OCI-LY1 (cell line): Measurements from ENCODE around the gene CISD1.

Experiments used
- H2AFZ ChIP-seq: fragments of 200-600 bp; sonication (generic), shearing (Covaris generic); 2 replicates; pipeline ENCODE4 v1.6.0; 2014; ENCODE audit warnings: antibody characterized with exemption, mild to moderate bottlenecking, low read length
- H3F3A ChIP-seq: fragments of 200-600 bp; sonication (generic), shearing (Covaris generic); 2 replicates; pipeline ENCODE4 v1.6.0; 2014; ENCODE audit warnings: mild to moderate bottlenecking, antibody characterized with exemption, low read length, moderate library complexity; ENCODE audit not compliant: insufficient read depth
- H3K27ac ChIP-seq: fragments of 200-600 bp; sonication (generic); 2 replicates; pipeline ENCODE4 v1.5.1; 2014; ENCODE audit warnings: low read length, mixed run types, mild to moderate bottlenecking, low read depth; ENCODE audit not compliant: poor library complexity, severe bottlenecking
- H3K27me3 ChIP-seq: fragments of 200-600 bp; sonication (generic); 2 replicates; pipeline ENCODE4 v1.6.0; 2014; ENCODE audit warnings: antibody characterized with exemption, mild to moderate bottlenecking, low read length, moderate library complexity; ENCODE audit not compliant: insufficient read depth
- H3K36me3 ChIP-seq: fragments of 200-600 bp; sonication (generic); 2 replicates; pipeline ENCODE4 v1.6.1; 2014; ENCODE audit warnings: mild to moderate bottlenecking, antibody characterized with exemption, low read length, moderate library complexity, mixed read lengths; ENCODE audit not compliant: insufficient read depth
- H3K4me1 ChIP-seq: fragments of 200-600 bp; sonication (generic); 2 replicates; pipeline ENCODE4 v1.5.1; 2014; ENCODE audit warnings: mild to moderate bottlenecking, low read length, moderate library complexity; ENCODE audit not compliant: insufficient read depth, severe bottlenecking
- H3K4me2 ChIP-seq: fragments of 200-600 bp; sonication (generic), shearing (Covaris generic); 2 replicates; pipeline ENCODE4 v1.6.1; 2014; ENCODE audit warnings: low read length
- H3K4me3 ChIP-seq: fragments of 200-600 bp; sonication (generic); 2 replicates; pipeline ENCODE4 v1.5.1; 2014; ENCODE audit warnings: low read length, low read depth, mild to moderate bottlenecking, mixed read lengths; ENCODE audit not compliant: poor library complexity, severe bottlenecking
- H3K79me2 ChIP-seq: fragments of 200-600 bp; shearing (Covaris generic); 2 replicates; pipeline ENCODE4 v1.6.1; 2016; ENCODE audit warnings: mixed run types, low read length, mixed read lengths; ENCODE audit not compliant: insufficient read depth
- H3K9ac ChIP-seq: fragments of 200-600 bp; sonication (generic), shearing (Covaris generic); 2 replicates; pipeline ENCODE4 v1.6.1; 2014; ENCODE audit warnings: mild to moderate bottlenecking, low read length, mixed read lengths
- H3K9me2 ChIP-seq: fragments of 200-600 bp; sonication (generic), shearing (Covaris generic); 2 replicates; pipeline ENCODE4 v1.6.1; 2014; ENCODE audit warnings: low read depth, mild to moderate bottlenecking, low read length, mixed read lengths
- H3K9me3 ChIP-seq: fragments of 200-600 bp; shearing (Covaris generic); 2 replicates; pipeline ENCODE4 v1.6.1; 2014; ENCODE audit warnings: low read length, mixed read lengths
- H4K20me1 ChIP-seq: fragments of 200-600 bp; sonication (generic), shearing (Covaris generic); 2 replicates; pipeline ENCODE4 v1.6.0; 2016; ENCODE audit warnings: mild to moderate bottlenecking, low read length; ENCODE audit not compliant: insufficient read depth
- CTCF ChIP-seq: fragments of 200-600 bp; sonication (generic), shearing (Covaris generic); IDR thresholded peaks from 2 replicates; pipeline ENCODE4 v1.5.1; 2017; ENCODE audit warnings: mild to moderate bottlenecking, antibody characterized with exemption, low read length, moderate library complexity, mixed read lengths
- EZH2 ChIP-seq: fragments of 200-600 bp; sonication (generic), shearing (Covaris generic); IDR thresholded peaks from 2 replicates; pipeline ENCODE4 v1.8.0; 2017; ENCODE audit warnings: borderline replicate concordance, mixed run types, mild to moderate bottlenecking, antibody characterized with exemption, low read length, moderate library complexity, mixed read lengths

Gene CISD1

GRCh38 chr10:58268946-58269781 is at the start of gene CISD1:
Gene CISD1, plus strand, starts transcription at chr10:58269162. Its CDS starts 112 bp downstream, at chr10:58269274.
- peak within 1 kb of the TSS; percentile 89 for H3K4me3 ChIP-seq
- peak within 1 kb of the TSS; percentile 87 for H3K9ac ChIP-seq
- no peaks in the 10 kb centered on the region for H3K9me2 ChIP-seq
- H3K79me2 ChIP-seq, result peaks cover 72% of the 10 kb centered on the region
- peak within 1 kb of the TSS; percentile 84 for H3K27ac ChIP-seq
- H3K4me1 ChIP-seq, result peaks cover 33% of the 10 kb centered on the region
- TF ChIP-seq EZH2, result no peak
- TF ChIP-seq CTCF, result no peak
- H4K20me1 ChIP-seq, result no peaks in the 10 kb centered on the region; the same call in 1 of the 2 replicates
- peaks cover 4% of the 10 kb centered on the region; the same call in 1 of the 2 replicates for H3K36me3 ChIP-seq
- H3K9me3 ChIP-seq, result no peaks in the 10 kb centered on the region
- H2AFZ ChIP-seq, result peak within 1 kb of the TSS; percentile 52
- H3K27me3 ChIP-seq, result no peaks in the 10 kb centered on the region
- peak within 1 kb of the TSS; percentile 93 for H3K4me2 ChIP-seq
- no peaks in the 10 kb centered on the region; the same call in 1 of the 2 replicates for H3F3A ChIP-seq

GRCh38 chr10:58219875-58220274 is 49.1 kb upstream of the CISD1 start:
- Histone ChIP-seq H3K79me2 (no peaks in the 10 kb centered on the region), H3K4me3 (no peak overlapping the region), H3F3A (no peaks in the 10 kb centered on the region), H3K4me1 (no peaks in the 10 kb centered on the region), H3K4me2 (no peak overlapping the region), H4K20me1 (no peaks in the 10 kb centered on the region), H3K9me3 (no peaks in the 10 kb centered on the region), H3K9me2 (no peaks in the 10 kb centered on the region), H3K27me3 (no peaks in the 10 kb centered on the region), H2AFZ (no peak overlapping the region), H3K27ac (no peak overlapping the region), H3K9ac (no peak overlapping the region), H3K36me3 (peaks cover 43% of the 10 kb centered on the region)
- TF ChIP-seq CTCF, result no peak
- TF ChIP-seq EZH2, result no peak

- Histone ChIP-seq H3K27me3 (no peaks in the 10 kb centered on the region), H3K4me2 (no peak overlapping the region), H2AFZ (no peak overlapping the region), H3K79me2 (no peaks in the 10 kb centered on the region), H3K4me3 (no peak overlapping the region), H3F3A (no peaks in the 10 kb centered on the region), H3K36me3 (peaks cover 43% of the 10 kb centered on the region), H4K20me1 (no peaks in the 10 kb centered on the region), H3K9ac (no peak overlapping the region), H3K27ac (no peak overlapping the region), H3K4me1 (no peaks in the 10 kb centered on the region), H3K9me2 (no peaks in the 10 kb centered on the region), H3K9me3 (no peaks in the 10 kb centered on the region)
- TF ChIP-seq EZH2 (no peak), CTCF (no peak)
Observed at GRCh38 chr10:58220769-58221451, 48.1 kb upstream of the CISD1 start.
